Caco-2 (cell line): ENCODE results near the gene NSF. TPM values are rescaled to one million over a fixed set of nuclear protein-coding genes. Genes with fewer than 3 reads are reported as not detected.
"Not testable (repeated sequence)": the region's sequence is repeated elsewhere in the genome, so short reads cannot be mapped to it uniquely, and the experiment has no call there.

Experiments
- BruUV-seq: library from RNA; stranded (reverse); fragments of 400-500 nt; replicated peaks from 2 replicates; lab custom pipeline; 2021; lab: Mats Ljungman, UMichigan
- CTCF ChIA-PET: fragments of 300-600 bp; sonication (Branson Sonifier 250); formaldehyde crosslinking; loops from one replicate; lab custom pipeline; 2022; ENCODE audit warnings: antibody characterized with exemption; lab: Charles Lee
- POLR2A ChIA-PET: fragments of 300-600 bp; sonication (Branson Sonifier 250); formaldehyde crosslinking; loops from one replicate; lab custom pipeline; 2022; ENCODE audit warnings: antibody characterized with exemption; lab: Charles Lee
- DNase-seq, 2 experiments: peaks; one replicate each; pipeline versions ENCODE4 v3.0.0 to v3.0.0-alpha.2; 2020 to 2022
- H3K27me3 ChIP-seq: replicated peaks from 2 replicates; pipeline ENCODE4 v1.6.0; 2011; ENCODE audit warnings: low read length; ENCODE audit not compliant: control insufficient read depth, insufficient read depth
- H3K36me3 ChIP-seq: 2 replicates; pipeline ENCODE4 v1.5.1; 2011; ENCODE audit warnings: low read length; ENCODE audit not compliant: control insufficient read depth, insufficient read depth
- H3K4me1 ChIP-seq: fragments of 250-450 bp; sonication (Bioruptor Pico); 2 replicates; pipeline ENCODE4 v1.5.1; 2020; ENCODE audit warnings: mild to moderate bottlenecking
- H3K4me3 ChIP-seq: 2 replicates; pipeline ENCODE4 v1.5.1; 2011; ENCODE audit warnings: low read depth, mild to moderate bottlenecking, control low read depth, low read length
- H3K9me3 ChIP-seq: fragments of 250-450 bp; sonication (Bioruptor Pico); 2 replicates; pipeline ENCODE4 v1.5.1; 2020; ENCODE audit warnings: mild to moderate bottlenecking, moderate library complexity
- H3K27ac Mint-ChIP-seq: one replicate; pipeline ENCODE4 v1.8.0; 2022; ENCODE audit warnings: mixed read lengths; ENCODE audit not compliant: unreplicated experiment
- H3K27me3 Mint-ChIP-seq: one replicate; pipeline ENCODE4 v1.8.0; 2022; ENCODE audit warnings: mixed read lengths; ENCODE audit not compliant: insufficient read depth, unreplicated experiment
- H3K36me3 Mint-ChIP-seq: one replicate; pipeline ENCODE4 v1.8.0; 2022; ENCODE audit warnings: mild to moderate bottlenecking, mixed read lengths; ENCODE audit not compliant: insufficient read depth, unreplicated experiment
- H3K4me1 Mint-ChIP-seq: one replicate; pipeline ENCODE4 v1.8.0; 2022; ENCODE audit warnings: low read depth, mixed read lengths; ENCODE audit not compliant: unreplicated experiment
- H3K4me3 Mint-ChIP-seq: one replicate; pipeline ENCODE4 v1.8.0; 2022; ENCODE audit warnings: mild to moderate bottlenecking, moderate library complexity, mixed read lengths; ENCODE audit not compliant: unreplicated experiment
- H3K9me3 Mint-ChIP-seq: one replicate; pipeline ENCODE4 v1.8.0; 2022; ENCODE audit warnings: mixed read lengths; ENCODE audit not compliant: unreplicated experiment
- CTCF ChIP-seq, 2 experiments: fragments of 200-600 bp in 1 of 2; IDR thresholded peaks; 1 replicate in 1 of 2; 2 replicates in 1 of 2; pipeline versions ENCODE4 v1.5.1 to v1.8.0; 2011 to 2022; ENCODE audit warnings: antibody characterized with exemption in 1 of 2, control low read depth in 1 of 2, inconsistent platforms in 1 of 2, low read depth in 1 of 2, low read length in 1 of 2, mild to moderate bottlenecking in 1 of 2, moderate library complexity in 1 of 2; ENCODE audit not compliant: insufficient read depth in 1 of 2, severe bottlenecking in 1 of 2, unreplicated experiment in 1 of 2
- intact Hi-C: fragments of 100-400 bp; cut with micrococcal nuclease; formaldehyde crosslinking; loops from one replicate; pipeline ENCODE4 v1.10.0; 2022; ENCODE audit not compliant: unreplicated experiment
- total RNA-seq: library from RNA; stranded (reverse); gene quantifications from 2 replicates; pipeline ENCODE4 v1.2.3, GENCODE V29; 2022

The NSF gene
- total RNA-seq, 1 experiment from 2014 or later = 53.8 TPM

DNA sequence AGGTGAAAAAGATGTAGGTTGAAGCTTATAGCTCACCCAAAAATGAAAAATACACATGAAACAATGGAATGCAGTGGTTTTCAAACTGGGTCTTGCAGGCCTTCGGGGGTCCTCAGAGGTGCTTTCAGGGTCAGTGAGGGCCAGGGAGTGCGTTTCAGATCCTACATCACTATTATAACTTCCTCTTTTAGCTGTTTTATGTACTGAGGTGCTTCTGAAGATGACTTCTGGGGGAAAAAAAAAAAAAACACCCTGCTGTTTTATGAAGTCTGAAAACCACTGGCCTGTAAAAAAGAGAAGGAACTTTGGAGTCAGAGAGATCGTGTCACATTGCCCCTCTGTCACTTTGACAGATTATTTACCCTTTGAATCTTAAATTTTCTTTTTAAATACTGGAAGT is 102.8 kb downstream of the NSF start:
- BruUV-seq, H3K27me3 ChIP-seq, H3K27ac Mint-ChIP-seq, H3K4me1 Mint-ChIP-seq, H3K36me3 ChIP-seq, CTCF ChIA-PET, H3K4me1 ChIP-seq, H3K36me3 Mint-ChIP-seq, POLR2A ChIA-PET, H3K9me3 Mint-ChIP-seq, H3K4me3 ChIP-seq, H3K27me3 Mint-ChIP-seq, H3K4me3 Mint-ChIP-seq, H3K9me3 ChIP-seq, DNase-seq, intact Hi-C loops: not testable (repeated sequence)

GRCh38 chr17:46696522-46696921 is 106.1 kb downstream of the NSF start:
- H3K9me3 ChIP-seq, POLR2A ChIA-PET, H3K9me3 Mint-ChIP-seq, H3K4me3 Mint-ChIP-seq, BruUV-seq, intact Hi-C loops, H3K4me3 ChIP-seq, H3K27me3 ChIP-seq, CTCF ChIA-PET, H3K27ac Mint-ChIP-seq, H3K36me3 Mint-ChIP-seq, DNase-seq, H3K4me1 Mint-ChIP-seq, H3K27me3 Mint-ChIP-seq, H3K36me3 ChIP-seq, H3K4me1 ChIP-seq: not testable (repeated sequence)

DNA sequence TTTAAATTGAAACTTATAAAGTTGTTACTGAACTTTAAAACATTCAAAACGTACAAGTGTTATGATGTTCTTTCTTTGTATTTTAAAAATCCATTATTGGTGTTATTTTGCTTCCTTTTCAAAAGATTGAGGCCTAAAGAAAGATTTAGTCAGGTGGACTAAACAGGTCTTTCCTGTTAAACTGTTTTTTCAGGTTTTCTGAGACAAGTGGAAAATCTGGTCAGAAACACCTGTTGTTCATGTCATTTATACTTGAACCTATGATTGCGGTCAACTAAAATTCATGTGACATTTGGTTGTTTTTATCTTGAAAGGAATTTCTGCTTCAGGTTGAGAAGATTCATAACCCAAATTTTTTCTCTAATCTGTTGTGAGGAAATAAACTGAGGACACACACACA is 108.5 kb downstream of the NSF start:
- BruUV-seq, DNase-seq, POLR2A ChIA-PET, CTCF ChIA-PET, H3K27ac Mint-ChIP-seq, H3K36me3 Mint-ChIP-seq, H3K4me1 ChIP-seq, H3K27me3 ChIP-seq, H3K9me3 Mint-ChIP-seq, H3K4me1 Mint-ChIP-seq, H3K9me3 ChIP-seq, H3K27me3 Mint-ChIP-seq, intact Hi-C loops, H3K36me3 ChIP-seq, H3K4me3 Mint-ChIP-seq, H3K4me3 ChIP-seq: not testable (repeated sequence)

GRCh38 chr17:46717999-46718398 is 127.5 kb downstream of the NSF start:
- Histone ChIP-seq H3K4me1 (no peaks in the 10 kb centered on the region), H3K27me3 (no peaks in the 10 kb centered on the region), H3K36me3 (no peaks in the 10 kb centered on the region), H3K4me3 (no peak overlapping the region), H3K9me3 (no peaks in the 10 kb centered on the region; the same call in 1 of the 2 replicates)
- no peaks in the 10 kb centered on the region for H3K9me3 Mint-ChIP-seq
- BruUV-seq = no TSS peak
- no peaks in the 10 kb centered on the region for H3K27me3 Mint-ChIP-seq
- no peaks in the 10 kb centered on the region for H3K36me3 Mint-ChIP-seq
- no peaks in the 10 kb centered on the region for H3K4me1 Mint-ChIP-seq
- TF ChIP-seq CTCF (IDR thresholded peaks at IDR 0.05; ENCODE audit: insufficient read depth in 1 of 2, low read depth in 1 of 2, low read length in 1 of 2, severe bottlenecking in 1 of 2, unreplicated experiment in 1 of 2) = no peak
- POLR2A ChIA-PET = no interaction called here
- no peak overlapping the region for H3K4me3 Mint-ChIP-seq
- CTCF ChIA-PET = no interaction called here
- intact Hi-C loops = no loop called here
- no peak overlapping the region for H3K27ac Mint-ChIP-seq
- DNase-seq = no peak
